OCI-M1 (cell line): ENCODE data around the gene MCM3AP.

Source experiments
- DNase-seq: peaks from one replicate; lab custom pipeline; 2025; lab: John Stamatoyannopoulos, UW

MCM3AP gene

GRCh38 chr21:46285206-46285661, at the start of gene MCM3AP:
MCM3AP (minus strand) TSS chr21:46285611; CDS start chr21:46285286, 325 bp downstream.
- no peak for DNase-seq

- DNase-seq, result no peak
Measured at GRCh38 chr21:46334351-46335140, 49.1 kb upstream of the MCM3AP start.

DNA sequence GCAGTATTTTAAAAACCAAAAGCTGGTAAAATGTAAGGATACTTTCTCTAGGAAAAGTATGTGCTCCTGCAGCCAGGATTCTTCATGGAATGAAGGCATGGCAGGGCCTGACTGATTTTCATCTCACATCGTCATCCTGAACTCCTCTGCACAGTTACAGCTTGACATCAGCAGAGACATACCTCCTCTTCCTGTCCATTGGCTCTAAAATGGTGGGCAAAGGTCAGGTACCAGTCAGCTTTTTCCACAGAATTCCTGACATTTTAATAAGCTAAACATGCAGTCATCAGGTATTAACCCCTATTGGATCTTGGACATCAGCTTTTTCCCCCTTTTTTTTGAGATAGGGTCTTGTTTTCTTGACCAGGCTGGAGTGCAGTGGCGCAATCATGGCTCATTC, 44.4 kb upstream of the MCM3AP start:
- DNase-seq, result no peak

GRCh38 chr21:46328151-46328550, 42.7 kb upstream of the MCM3AP start:
- no peak for DNase-seq

- no peak for DNase-seq
Measured at GRCh38 chr21:46327711-46328110, 42.3 kb upstream of the MCM3AP start.

GRCh38 chr21:46326110-46326703, 40.8 kb upstream of the MCM3AP start:
- no peak for DNase-seq

DNA sequence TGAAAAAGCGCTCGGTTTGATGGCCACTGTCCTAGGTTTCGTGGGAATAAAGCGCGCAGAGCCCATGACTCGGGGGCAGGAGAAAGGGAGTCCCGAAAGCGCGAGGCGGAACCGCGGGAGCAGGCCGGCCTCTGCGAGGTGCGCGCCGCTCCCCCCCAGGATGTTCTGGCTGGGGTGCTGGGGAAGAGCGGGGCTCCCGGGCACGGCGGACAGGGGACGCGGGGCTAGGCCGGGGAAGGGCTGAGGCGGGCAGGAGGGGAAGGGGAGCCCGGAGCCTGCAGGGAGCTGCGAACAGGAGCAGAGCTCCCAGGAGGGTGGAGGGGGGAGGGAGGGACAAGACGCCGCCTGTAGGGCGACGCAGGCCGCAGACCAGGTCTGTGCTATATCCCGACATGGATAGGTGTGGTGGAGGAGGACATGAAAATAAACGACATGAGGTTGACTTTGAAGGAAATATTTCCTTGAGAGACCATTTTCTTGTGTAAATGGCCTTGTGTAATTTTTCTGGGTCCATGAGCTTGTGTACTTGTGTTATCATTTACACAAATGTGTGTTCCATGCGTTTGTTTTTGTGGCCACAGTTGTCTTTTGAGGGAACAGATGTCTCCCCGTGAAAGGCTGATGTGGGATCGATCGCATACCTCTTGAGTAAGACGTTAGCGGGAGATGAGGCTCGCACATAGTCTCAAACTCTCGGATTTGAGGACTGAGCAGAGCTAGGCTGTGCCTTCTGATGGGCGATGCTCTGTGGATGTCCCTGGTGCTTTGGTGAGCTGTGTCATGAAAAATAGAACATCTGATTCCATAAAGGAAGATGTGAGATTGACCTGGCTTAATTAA, 39.9 kb upstream of the MCM3AP start:
- peak; percentile 84 for DNase-seq

- DNase-seq, result peak; percentile 94
Measured at GRCh38 chr21:46324390-46325072, 39.1 kb upstream of the MCM3AP start.

DNA sequence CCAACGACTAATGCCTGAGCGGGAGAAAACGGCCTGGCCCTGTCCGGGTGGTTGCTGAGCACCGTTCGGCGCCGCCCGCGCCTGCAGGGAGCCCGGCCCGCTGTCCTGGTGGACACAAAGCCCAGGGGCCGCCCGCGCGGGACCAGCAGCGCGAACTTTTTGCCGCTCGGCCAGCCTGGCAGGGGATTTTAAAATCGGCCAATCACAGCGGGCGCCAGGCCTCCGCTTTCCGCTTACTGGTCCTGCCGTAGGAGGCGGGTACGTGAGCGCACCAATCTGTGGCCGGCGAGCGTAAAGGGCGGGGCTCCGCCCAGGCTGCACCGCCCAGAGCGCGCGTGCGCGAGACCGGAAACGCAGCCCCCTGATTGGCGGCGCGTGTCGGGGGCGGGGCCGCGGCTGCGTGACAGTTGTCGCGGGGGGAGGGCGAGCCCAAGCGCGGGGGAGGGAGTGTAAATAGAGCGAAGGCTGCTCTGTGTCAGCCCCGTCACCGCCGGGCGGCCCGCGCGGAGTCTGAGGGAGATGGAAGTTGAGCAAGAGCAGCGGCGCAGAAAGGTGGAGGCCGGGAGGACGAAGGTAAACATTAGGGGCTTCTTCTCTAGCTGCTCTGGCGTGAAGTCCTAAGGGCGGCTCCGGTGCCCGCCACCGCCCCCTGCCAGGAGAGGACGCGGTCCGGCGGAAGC, 38.4 kb upstream of the MCM3AP start, which contains the start of the genes C21orf58 and PCNT:
C21orf58 (minus strand) TSS at position 161 of the 680 bp plus-strand sequence. CDS start 1,132 bp downstream, outside the sequence.
PCNT (plus strand) TSS at position 447 of the 680 bp plus-strand sequence; CDS start at position 520, 73 bp downstream.
- peak; percentile 100 for DNase-seq

DNA sequence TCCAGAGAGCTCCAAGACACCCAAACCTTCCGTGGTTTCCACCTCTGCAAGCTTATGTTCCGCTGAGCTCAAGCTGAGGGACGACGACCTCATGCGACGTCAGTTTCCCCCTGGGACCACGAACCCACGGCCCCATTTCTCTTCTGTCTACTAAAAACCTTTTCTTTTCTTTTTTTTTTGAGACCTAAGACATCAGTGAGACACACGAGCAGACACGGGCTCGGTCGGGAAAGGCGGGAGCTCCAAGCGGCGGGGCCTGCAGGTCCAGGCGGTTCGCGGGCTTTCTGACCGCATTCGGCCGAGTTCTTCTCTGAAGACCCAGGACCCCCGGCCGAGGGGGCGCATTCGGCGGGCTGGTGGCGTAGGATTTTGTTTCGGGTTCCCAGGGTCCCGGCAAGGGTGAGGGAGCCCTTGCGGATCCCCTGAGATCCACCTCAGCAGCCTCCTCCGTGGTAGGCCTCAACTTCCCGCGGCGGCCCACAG, 37.9 kb upstream of the MCM3AP start:
- peak; percentile 62 for DNase-seq

DNA sequence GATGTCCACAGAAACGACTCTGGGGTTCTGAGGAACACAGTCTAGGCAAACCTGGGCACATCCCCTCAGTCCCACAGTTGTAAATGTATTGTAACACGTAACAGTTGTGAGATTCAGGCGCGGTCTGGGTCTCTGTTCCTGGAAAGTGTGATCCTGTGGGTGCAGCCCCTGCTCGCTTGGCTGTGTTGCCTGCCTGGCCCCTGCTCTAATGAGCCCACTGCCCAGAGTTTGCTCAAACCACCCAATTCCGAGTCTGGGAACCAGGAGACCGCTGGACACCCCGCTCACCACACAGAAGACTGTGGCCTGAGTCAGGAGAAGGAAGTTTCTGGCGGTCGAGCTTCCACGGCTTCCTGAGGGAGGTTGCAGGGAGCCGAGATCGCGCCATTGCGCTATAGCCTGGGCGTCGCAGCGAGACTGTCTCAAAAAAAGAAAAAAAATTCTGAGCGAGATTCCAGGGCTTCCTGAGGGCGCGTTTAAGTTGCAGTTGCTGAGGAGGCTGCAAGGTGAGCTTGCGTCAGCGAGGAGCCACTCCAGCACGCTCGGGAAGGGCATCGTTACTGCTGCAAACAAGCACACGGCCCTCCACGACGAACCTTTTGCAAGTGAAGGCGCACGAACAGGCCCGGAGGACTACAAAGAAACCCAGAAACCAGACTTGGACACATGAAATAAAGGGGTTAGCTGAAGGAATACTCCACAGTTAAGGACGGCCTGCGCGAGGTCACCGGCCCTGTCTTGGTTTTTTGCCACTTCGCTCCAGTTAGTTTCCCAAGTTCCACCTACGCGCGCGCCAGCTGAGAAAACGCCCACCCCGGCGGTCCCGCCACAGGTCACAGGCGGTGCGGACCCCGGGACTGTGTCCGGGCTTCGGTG, 37.2 kb upstream of the MCM3AP start:
- peak; percentile 61 for DNase-seq

DNA sequence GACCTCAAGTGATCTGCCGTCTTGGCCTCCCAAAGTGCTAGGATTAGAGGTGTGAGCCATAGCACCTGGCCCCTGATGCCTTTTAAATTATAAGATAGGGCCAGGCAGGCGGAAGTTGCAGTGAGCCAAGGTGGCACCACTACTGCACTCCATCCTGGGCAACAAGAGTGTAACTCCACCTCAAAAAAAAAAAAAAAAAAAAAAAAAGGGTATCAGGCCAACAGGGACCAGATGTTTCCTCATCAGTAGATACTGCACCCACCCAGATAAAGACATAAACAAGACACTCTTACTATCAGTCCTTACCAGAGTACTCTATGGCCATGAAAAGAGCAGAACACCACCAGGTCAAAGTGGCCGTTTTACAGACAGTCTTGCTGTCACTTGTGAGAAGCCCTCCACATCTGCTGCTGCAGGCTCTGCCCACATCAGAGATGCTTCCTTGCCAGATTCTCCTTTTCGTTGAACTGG, 35.0 kb upstream of the MCM3AP start:
- DNase-seq, result peak; percentile 98

GRCh38 chr21:46319186-46319585, 33.8 kb upstream of the MCM3AP start:
- DNase-seq, result no peak

DNA sequence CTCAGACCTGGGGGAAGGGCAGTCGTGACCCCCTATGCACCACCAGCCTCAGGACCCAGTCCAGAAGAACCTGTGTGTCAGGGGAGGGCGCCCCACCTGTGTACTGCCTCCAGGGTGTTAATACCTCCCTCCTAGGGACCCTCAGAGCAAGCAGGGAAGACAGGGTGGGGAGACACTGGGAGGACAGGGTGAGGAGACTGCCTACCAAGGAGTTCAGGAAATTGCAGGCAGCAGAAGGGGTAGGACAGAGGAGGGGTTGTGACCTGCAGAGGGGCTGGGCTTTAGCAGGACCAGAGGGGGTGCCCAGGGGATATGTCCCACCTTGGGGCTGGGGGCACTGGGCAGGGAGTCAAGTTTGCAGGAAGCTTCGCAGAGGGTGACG, 33.0 kb upstream of the MCM3AP start:
- DNase-seq, result no peak

- no peak for DNase-seq
Measured at GRCh38 chr21:46317710-46318463, 32.5 kb upstream of the MCM3AP start.

DNA sequence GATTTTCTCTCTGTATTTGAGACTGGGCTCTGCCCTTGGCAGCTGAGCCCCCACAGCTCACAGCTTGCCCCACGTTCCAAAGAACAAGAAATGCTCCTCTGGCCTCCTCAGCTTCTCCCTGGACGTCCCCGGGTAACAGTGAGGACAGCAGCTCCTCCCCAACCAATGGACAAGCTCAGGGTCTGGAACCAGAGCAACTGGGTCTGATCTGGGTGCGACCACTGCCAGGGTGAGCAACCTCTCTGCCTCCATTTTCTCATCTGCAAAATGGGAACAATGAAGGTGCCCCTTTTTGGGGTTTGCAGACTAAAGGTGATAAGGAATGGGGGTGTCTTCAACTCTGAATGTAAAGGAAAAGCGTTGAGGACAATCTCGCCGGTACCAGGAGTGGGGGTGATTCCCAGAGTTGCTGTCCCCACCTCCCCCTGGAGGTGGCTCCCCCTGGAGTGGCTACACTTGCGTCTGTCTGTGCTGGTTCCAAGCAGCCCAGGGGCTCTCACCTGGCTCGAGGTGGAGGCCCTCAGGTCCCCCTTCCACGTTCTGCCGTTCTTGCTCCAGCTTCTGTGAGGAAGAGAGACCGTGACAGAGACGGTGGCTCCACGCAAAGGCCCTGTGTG, 31.4 kb upstream of the MCM3AP start:
- no peak for DNase-seq

- DNase-seq, result no peak
Measured at GRCh38 chr21:46314441-46315020, 29.1 kb upstream of the MCM3AP start.

GRCh38 chr21:46312949-46313348, 27.5 kb upstream of the MCM3AP start:
- no peak for DNase-seq
